K562 (cell line): ENCODE results near the gene RTL10. TPM values are rescaled to one million over a fixed set of nuclear protein-coding genes. Genes with fewer than 3 reads are reported as not detected.

Experiments used
- ATAC-seq: fragments of 200-7000 bp; cut with Tn5 transposase; 3 replicates; pipeline ENCODE4 v1.9.1; 2020; ENCODE audit warnings: moderate library complexity
- BruUV-seq: library from RNA; stranded (reverse); fragments of 400-500 nt; replicated peaks from 2 replicates; lab custom pipeline; 2021; lab: Mats Ljungman, UMichigan
- CTCF ChIA-PET: fragments of 300-600 bp; formaldehyde crosslinking; extraction: SDS; loops from one replicate; lab custom pipeline; 2021; ENCODE audit warnings: low intra/inter-chr PET ratio; lab: Yijun Ruan, JAX
- POLR2A ChIA-PET: fragments of 300-600, 350-650 bp; sonication (Branson Sonifier 250); formaldehyde crosslinking; extraction: SDS; loops from one replicate; lab custom pipeline; 2021; ENCODE audit warnings: antibody characterized with exemption, inconsistent platforms; lab: Yijun Ruan, JAX
- DNase-seq, 4 experiments: peaks; one replicate each; pipeline versions ENCODE4 v3.0.0 to v3.0.0-alpha.2; 2011 to 2018; ENCODE audit warnings: low spot score in 3 of 4, mixed read lengths in 3 of 4; ENCODE audit errors: extremely low read depth in 1 of 4
- FAIRE-seq: peaks from 2 replicates; lab custom pipeline; 2011; peaks lifted over from hg19 to GRCh38; lab: Jason Lieb, UNC
- H2AFZ ChIP-seq: 2 replicates; pipeline ENCODE4 v1.6.0; 2011; ENCODE audit warnings: low read depth, low read length, control low read depth, inconsistent platforms
- H3K27ac ChIP-seq: fragments of 200-600 bp; 3 replicates; pipeline ENCODE4 v1.8.0; 2011; ENCODE audit warnings: low read depth, mild to moderate bottlenecking, control low read depth, inconsistent platforms, low read length, moderate library complexity, mixed read lengths; ENCODE audit errors: extremely low read depth
- H3K27me3 ChIP-seq, 2 experiments: fragments of 300-600 bp in 1 of 2; 2 replicates in 1 of 2; 3 replicates in 1 of 2; pipeline versions ENCODE4 v1.6.0 to v1.8.0; 2011; ENCODE audit warnings: inconsistent platforms in 2 of 2, low read length in 2 of 2, mild to moderate bottlenecking in 1 of 2, mixed read lengths in 1 of 2, moderate library complexity in 1 of 2; ENCODE audit not compliant: control insufficient read depth in 2 of 2, insufficient read depth in 2 of 2
- H3K36me3 ChIP-seq: fragments of 300-600 bp; 3 replicates; pipeline ENCODE4 v1.8.0; 2011; ENCODE audit warnings: mild to moderate bottlenecking, low read length, inconsistent platforms; ENCODE audit not compliant: control insufficient read depth, insufficient read depth
- H3K4me1 ChIP-seq, 2 experiments: fragments of 200-600 bp in 1 of 2; replicated peaks in 1 of 2; 2 replicates in 1 of 2; 3 replicates in 1 of 2; pipeline versions ENCODE4 v1.5.1 to v1.8.0; 2011; ENCODE audit warnings: inconsistent platforms in 2 of 2, low read length in 2 of 2, mild to moderate bottlenecking in 1 of 2, mixed read lengths in 1 of 2, moderate library complexity in 1 of 2; ENCODE audit not compliant: control insufficient read depth in 2 of 2, insufficient read depth in 2 of 2
- H3K4me2 ChIP-seq: 2 replicates; pipeline ENCODE4 v1.6.1; 2011; ENCODE audit warnings: low read length, control low read depth, inconsistent platforms, mixed read lengths; ENCODE audit not compliant: insufficient read depth
- H3K4me3 ChIP-seq: fragments of 200-600 bp; sonication (generic), shearing (Covaris generic); 2 replicates; pipeline ENCODE4 v1.5.1; 2016; ENCODE audit warnings: control low read depth, inconsistent platforms
- H3K79me2 ChIP-seq: fragments of 200-600 bp; 3 replicates; pipeline ENCODE4 v1.8.0; 2011; ENCODE audit warnings: low read length, inconsistent platforms; ENCODE audit not compliant: control insufficient read depth, insufficient read depth
- H3K9ac ChIP-seq, 2 experiments: 2 replicates each; pipeline versions ENCODE4 v1.6.0 to v1.6.1; 2011; ENCODE audit warnings: low read depth in 2 of 2, low read length in 2 of 2, control low read depth in 1 of 2, inconsistent platforms in 1 of 2, mild to moderate bottlenecking in 1 of 2, mixed read lengths in 1 of 2; ENCODE audit not compliant: insufficient read depth in 1 of 2
- H3K9me1 ChIP-seq: one replicate; pipeline ENCODE4 v1.6.0; 2011; ENCODE audit warnings: inconsistent platforms, mild to moderate bottlenecking, low read length, moderate library complexity; ENCODE audit not compliant: control insufficient read depth, insufficient read depth
- H3K9me3 ChIP-seq: replicated peaks from 2 replicates; pipeline ENCODE4 v1.5.1; 2011; ENCODE audit warnings: low read depth, low read length, inconsistent platforms; ENCODE audit not compliant: control insufficient read depth, insufficient read depth
- H4K20me1 ChIP-seq: replicated peaks from 2 replicates; pipeline ENCODE4 v1.6.1; 2011; ENCODE audit warnings: low read length, inconsistent platforms, mixed read lengths; ENCODE audit not compliant: control insufficient read depth, insufficient read depth
- CC2D1A ChIP-seq: fragments of 450-650 bp; IDR thresholded peaks from 2 replicates; pipeline ENCODE4 v1.6.1; 2017; ENCODE audit warnings: mild to moderate bottlenecking
- HOXB6 ChIP-seq: fragments of 250-450 bp; sonication (Bioruptor Pico); IDR thresholded peaks from 2 replicates; pipeline ENCODE4 v1.5.1; 2022; ENCODE audit warnings: mild to moderate bottlenecking, borderline replicate concordance
- KLF6 ChIP-seq: fragments of 250-450 bp; sonication (Bioruptor Pico); IDR thresholded peaks from 2 replicates; pipeline ENCODE4 v1.4.0; 2020; ENCODE audit warnings: mild to moderate bottlenecking, moderate library complexity, borderline replicate concordance
- NCOR1 ChIP-seq: fragments of 450-650 bp; IDR thresholded peaks from 2 replicates; pipeline ENCODE4 v1.6.1; 2016; ENCODE audit warnings: mild to moderate bottlenecking, moderate library complexity
- PHF8 ChIP-seq: fragments of 200-600 bp; sonication (generic); IDR thresholded peaks from 2 replicates; pipeline ENCODE4 v1.6.1; 2012; ENCODE audit warnings: mixed run types, mild to moderate bottlenecking, inconsistent platforms, low read length, moderate library complexity, borderline replicate concordance
- POLR2G ChIP-seq: fragments of 200-400 bp; formaldehyde crosslinking; IDR thresholded peaks from 2 replicates; pipeline ENCODE4 v1.6.1; 2017; ENCODE audit warnings: low read depth, mild to moderate bottlenecking, antibody characterized with exemption, low read length, moderate library complexity
- PRMT5 ChIP-seq: sonication (generic); formaldehyde crosslinking; IDR thresholded peaks from 2 replicates; pipeline ENCODE4 v1.5.0; 2020; ENCODE audit warnings: missing genetic modification reagents
- YY1 ChIP-seq, 3 experiments: IDR thresholded peaks; 2 replicates each; pipeline ENCODE4 v1.6.1; 2011; ENCODE audit warnings: low read length in 2 of 3, mild to moderate bottlenecking in 2 of 3, moderate library complexity in 2 of 3, borderline replicate concordance in 1 of 3, control low read depth in 1 of 3, low read depth in 1 of 3; ENCODE audit not compliant: insufficient read depth in 3 of 3, insufficient replicate concordance in 2 of 3, control insufficient read depth in 1 of 3, insufficient read length in 1 of 3; ENCODE audit errors: extremely low read depth in 1 of 3
- ZNF561 ChIP-seq: fragments of 450-650 bp; formaldehyde crosslinking; conservative IDR thresholded peaks from 2 replicates; pipeline ENCODE4 v1.4.0; 2020; ENCODE audit warnings: mild to moderate bottlenecking, moderate library complexity
- WGBS: fragments of 100-300 bp; shearing (Covaris generic); methylation state at CpG from one replicate; pipeline ENCODE4 v1.1.6; 2016; ENCODE audit warnings: low coverage, mixed read lengths; ENCODE audit not compliant: insufficient coverage; ENCODE audit errors: missing lambda C conversion rate; 5-methylcytosine and 5-hydroxymethylcytosine counted together
- in situ Hi-C: fragments of 300-500 bp; cut with MboI; formaldehyde crosslinking; loops from 4 replicates; pipeline ENCODE4 v1.15.0; 2018; ENCODE audit warnings: inconsistent platforms, mixed read lengths
- intact Hi-C: fragments of 100-400 bp; cut with micrococcal nuclease; formaldehyde crosslinking; loops from 2 replicates; pipeline ENCODE4 v1.14.2; 2022
- polyA plus RNA-seq, 8 experiments: library from polyadenylated mRNA; depleted of rRNA in 4 of 8; stranded (reverse) in 5 of 8; unstranded in 3 of 8; fragments of >200 nt; fragmentation: Nextera tagmentation in 2 of 8; fragmentation: Illumina TruSeq in 1 of 8; extraction: Ambion mirVana in 2 of 8; extraction: Trizol in 1 of 8; gene quantifications; 2 replicates each; pipeline versions ENCODE4 v1.2.1 to v1.2.3, GENCODE V29; 2011 to 2014; ENCODE audit warnings: inconsistent platforms in 1 of 8, missing spikeins in 1 of 8
- total RNA-seq, 7 experiments: library from RNA; depleted of rRNA in 6 of 7; stranded (reverse); fragments of >200 nt in 6 of 7; fragmentation: Illumina TruSeq in 2 of 7; extraction: Trizol in 2 of 7; gene quantifications; 2 replicates each; pipeline versions ENCODE4 v1.2.1 to v1.2.3, GENCODE V29; 2011 to 2021; ENCODE audit warnings: low replicate concordance in 1 of 7

Gene RTL10
- total and polyA plus RNA-seq, 9 of the 15 experiments (the other 6 are each of a cell fraction or from before 2014, with no cell fraction given), result 19.8 to 75.5 (median 32.5) TPM

GRCh38 chr22:19873138-19873959 lies 18.7 kb upstream of the RTL10 start (continued):
- TF ChIP-seq KLF6 (CRISPR knock-in tag) (no peak), YY1 (IDR thresholded peaks at IDR 0.05; ENCODE audit: borderline replicate concordance in 1 of 3, control insufficient read depth in 1 of 3, extremely low read depth in 1 of 3, insufficient read depth in 3 of 3, insufficient read length in 1 of 3, insufficient replicate concordance in 2 of 3, low read depth in 1 of 3, low read length in 2 of 3) (no peak), HOXB6 (CRISPR knock-in tag) (no peak), PHF8 (no peak)

GRCh38 chr22:19872779-19873137 lies 18.1 kb upstream of the RTL10 start:
- no peaks in the 10 kb centered on the region for H3K9me3 ChIP-seq
- no peaks in the 10 kb centered on the region for H3K79me2 ChIP-seq
- WGBS, result 26% methylated on average over 7 of the region's 7 CpGs
- TF ChIP-seq NCOR1 (no peak), PRMT5 (CRISPR knock-in tag) (peak; percentile 70; the same call in 1 of the 2 replicates), POLR2G (0 out of 2 replicates have a peak, but pooled peaks have one; percentile 50), CC2D1A (no peak), ZNF561 (no peak)
- H3K36me3 ChIP-seq, result no peaks in the 10 kb centered on the region
- in situ Hi-C loops, result no loop called here
- intact Hi-C loops, result no loop called here
- CTCF ChIA-PET, result no interaction called here
- H3K4me2 ChIP-seq, result no peak overlapping the region
- H4K20me1 ChIP-seq, result peaks cover 13% of the 10 kb centered on the region
- H2AFZ ChIP-seq, result no peak overlapping the region
- DNase-seq, result no peak
- ATAC-seq, result no peak
- BruUV-seq, result no TSS peak
- H3K4me3 ChIP-seq, result no peak overlapping the region
- H3K27me3 ChIP-seq, result peaks cover 2 to 30% of the 10 kb centered on the region in 2 experiments; a peak in 3 of 5 replicates
- H3K4me1 ChIP-seq, result peaks cover 8 to 91% of the 10 kb centered on the region in 2 experiments; a peak in 4 of 5 replicates
- H3K27ac ChIP-seq, result no peak overlapping the region
- H3K9ac ChIP-seq, result peak overlapping the region in 1 of 2 experiments; percentile 59; a peak in 2 of 4 replicates
- H3K9me1 ChIP-seq, result no peaks in the 10 kb centered on the region
- FAIRE-seq, result no peak
- POLR2A ChIA-PET, result interaction anchor here (0.6 to 2.8 kb wide), 9 partner anchors 8 to 255 kb away, joined by 3 to 17 read pairs (median 3); no protein-coding TSS in a partner anchor
